ENCODE results near the gene MMP25.

GRCh38 chr16:3063625-3064386 is 17.4 kb downstream of the MMP25 start:
- TF ChIP-seq CTCF (IDR thresholded peaks at IDR 0.05; ENCODE audit: low read depth, low read length, poor library complexity, severe bottlenecking) (no peak), EZH2phosphoT487 (IDR thresholded peaks at IDR 0.05; ENCODE audit: borderline replicate concordance, low read length) (no peak)

Measured in DOHH2 (cell line).